Measurements from ENCODE around the gene CGB7.

DNA sequence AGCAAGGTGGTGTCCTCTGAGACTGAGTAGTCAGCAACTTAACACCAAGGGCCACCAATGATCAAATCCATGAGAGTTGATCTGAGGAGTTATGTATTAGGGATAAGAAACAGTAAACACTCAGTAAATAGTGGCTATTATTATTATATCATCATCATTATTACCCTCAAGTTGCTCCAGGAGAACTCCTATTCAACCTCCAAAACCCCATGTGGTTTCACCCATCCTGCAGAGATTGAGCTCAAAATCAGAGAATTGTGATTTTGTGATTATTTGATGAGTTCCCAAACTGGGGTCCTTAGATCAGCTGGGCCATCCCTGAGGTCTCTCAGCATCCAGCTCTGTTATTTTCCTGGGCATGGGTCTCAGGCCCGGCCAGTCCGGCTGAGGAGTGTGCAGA, 3.5 kb upstream of the CGB7 start:
- no peak for TF ChIP-seq EZH2phosphoT487 (IDR thresholded peaks at IDR 0.05; ENCODE audit: insufficient read depth, low read depth)
- TF ChIP-seq EZH2 (IDR thresholded peaks at IDR 0.05; ENCODE audit: insufficient read depth, poor library complexity, severe bottlenecking), result no peak
